Right kidney (tissue), 1 donor: ENCODE measurements around the gene CLEC4G.

Source experiments
- DNase-seq: peaks from one replicate; pipeline ENCODE4 v3.0.0-alpha.2; 2016

CLEC4G gene

GRCh38 chr19:7694499-7694898 lies 37.4 kb downstream of the CLEC4G start:
- no peak for DNase-seq

- no peak for DNase-seq
These were observed 39.4 kb downstream of the CLEC4G start for GRCh38 chr19:7692417-7693088.

GRCh38 chr19:7691497-7691896 lies 40.4 kb downstream of the CLEC4G start:
- DNase-seq = no peak

- no peak for DNase-seq
These were observed 41.1 kb downstream of the CLEC4G start for GRCh38 chr19:7690779-7691258.

- DNase-seq = no peak
These were observed 42.7 kb downstream of the CLEC4G start for GRCh38 chr19:7689165-7689564.

- no peak for DNase-seq
These were observed 44.7 kb downstream of the CLEC4G start for GRCh38 chr19:7687177-7687576.

GRCh38 chr19:7685546-7686445 lies 46.1 kb downstream of the CLEC4G start:
- DNase-seq = no peak

- no peak for DNase-seq
These were observed 49.6 kb downstream of the CLEC4G start for GRCh38 chr19:7682175-7682855.

GRCh38 chr19:7681340-7682174 lies 50.4 kb downstream of the CLEC4G start:
- DNase-seq = peak; percentile 69

- peak; percentile 89 for DNase-seq
These were observed 51.1 kb downstream of the CLEC4G start, which contains the start of gene TRAPPC5 for GRCh38 chr19:7680606-7681339. TRAPPC5 (plus strand) TSS chr19:7680833; CDS start chr19:7682254, 1,421 bp downstream.

GRCh38 chr19:7679771-7680605 lies 51.9 kb downstream of the CLEC4G start:
- DNase-seq = no peak

GRCh38 chr19:7678971-7679751 lies 52.7 kb downstream of the CLEC4G start:
- peak; percentile 19 for DNase-seq
